ENCODE results near the gene DOCK11. TPM values are rescaled to one million over a fixed set of nuclear protein-coding genes. Genes with fewer than 3 reads are reported as not detected.

The DOCK11 gene
- total RNA-seq, 1 experiment from 2014 or later: 13.1 TPM

DNA sequence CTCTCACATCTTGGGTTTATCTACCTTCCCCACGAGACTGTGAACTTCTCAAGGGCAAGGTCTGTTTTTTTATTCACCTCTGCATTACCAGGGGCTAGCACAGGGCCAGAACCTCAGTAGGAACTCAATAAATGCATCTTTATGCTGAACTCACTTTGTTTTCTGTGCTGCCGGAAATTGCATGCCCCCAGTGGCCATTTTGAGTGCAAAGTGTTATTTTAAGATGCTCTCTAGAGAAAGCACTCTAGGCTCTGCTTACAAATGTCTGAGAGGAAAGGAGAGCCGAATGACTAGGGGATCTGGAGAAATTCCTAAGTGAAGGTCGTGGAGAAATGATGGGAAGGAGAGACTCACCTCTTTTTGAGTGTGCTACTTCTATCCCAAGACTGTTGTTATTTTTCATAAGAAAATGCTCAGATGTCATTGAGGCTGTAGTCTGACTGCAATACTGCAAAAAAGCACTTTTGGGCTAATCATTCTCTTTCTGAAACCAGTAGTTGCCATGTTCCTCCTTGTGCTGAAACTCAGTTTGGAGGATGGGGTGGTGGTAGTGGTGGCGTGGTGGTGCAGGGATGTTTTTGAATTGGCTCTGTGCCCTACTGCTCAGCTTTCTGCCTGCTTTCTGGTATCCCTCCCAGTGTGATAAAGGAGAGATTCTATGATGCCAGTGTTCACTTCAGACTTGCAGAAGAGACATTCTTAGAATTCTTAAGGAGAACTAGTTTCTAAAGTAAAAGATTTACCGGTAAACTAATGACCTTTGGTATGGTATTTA is 41.3 kb downstream of the DOCK11 start:
- no peaks in the 10 kb centered on the region for H3K9me3 Mint-ChIP-seq
- DNase-seq (ENCODE audit: low spot score): peak; percentile 11
- peak; percentile 70 for ATAC-seq
- H3K27ac Mint-ChIP-seq: peak overlapping the region; percentile 32
- no peaks in the 10 kb centered on the region for H3K27me3 Mint-ChIP-seq (ENCODE audit: low read depth)
- H3K36me3 Mint-ChIP-seq: no peaks in the 10 kb centered on the region; the same call in 1 of the 2 replicates
- TF ChIP-seq GRHL2 (CRISPR knock-in tag; IDR thresholded peaks at IDR 0.05; ENCODE audit: insufficient replicate concordance, severe bottlenecking) (no peak), ZNF138 (CRISPR knock-in tag; conservative IDR thresholded peaks at IDR 0.05) (no peak), ZSCAN18 (CRISPR knock-in tag; IDR thresholded peaks at IDR 0.05) (no peak), ZNF532 (CRISPR knock-in tag; IDR thresholded peaks at IDR 0.05; ENCODE audit: borderline replicate concordance) (no peak), CBFB (CRISPR knock-in tag; IDR thresholded peaks at IDR 0.05; ENCODE audit: low read depth) (no peak), TEAD1 (CRISPR knock-in tag; IDR thresholded peaks at IDR 0.05) (no peak), FOXP1 (CRISPR knock-in tag; IDR thresholded peaks at IDR 0.05; ENCODE audit: borderline replicate concordance) (no peak), ESRRA (CRISPR knock-in tag; IDR thresholded peaks at IDR 0.05; ENCODE audit: borderline replicate concordance) (no peak), ZNF317 (CRISPR knock-in tag; IDR thresholded peaks at IDR 0.05; ENCODE audit: borderline replicate concordance, low read depth) (no peak), RORB (CRISPR knock-in tag; IDR thresholded peaks at IDR 0.05) (no peak), AFF4 (CRISPR knock-in tag; IDR thresholded peaks at IDR 0.05; ENCODE audit: borderline replicate concordance) (no peak), PREB (CRISPR knock-in tag; IDR thresholded peaks at IDR 0.05; ENCODE audit: borderline replicate concordance) (no peak), ETV6 (CRISPR knock-in tag; IDR thresholded peaks at IDR 0.05) (no peak), ZBTB43 (CRISPR knock-in tag; IDR thresholded peaks at IDR 0.05) (no peak)
- TF ChIP-seq, protein P1, sequence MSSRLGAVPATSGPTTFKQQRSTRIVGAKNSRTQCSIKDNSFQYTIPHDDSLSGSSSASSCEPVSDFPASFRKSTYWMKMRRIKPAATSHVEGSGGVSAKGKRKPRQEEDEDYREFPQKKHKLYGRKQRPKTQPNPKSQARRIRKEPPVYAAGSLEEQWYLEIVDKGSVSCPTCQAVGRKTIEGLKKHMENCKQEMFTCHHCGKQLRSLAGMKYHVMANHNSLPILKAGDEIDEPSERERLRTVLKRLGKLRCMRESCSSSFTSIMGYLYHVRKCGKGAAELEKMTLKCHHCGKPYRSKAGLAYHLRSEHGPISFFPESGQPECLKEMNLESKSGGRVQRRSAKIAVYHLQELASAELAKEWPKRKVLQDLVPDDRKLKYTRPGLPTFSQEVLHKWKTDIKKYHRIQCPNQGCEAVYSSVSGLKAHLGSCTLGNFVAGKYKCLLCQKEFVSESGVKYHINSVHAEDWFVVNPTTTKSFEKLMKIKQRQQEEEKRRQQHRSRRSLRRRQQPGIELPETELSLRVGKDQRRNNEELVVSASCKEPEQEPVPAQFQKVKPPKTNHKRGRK (CRISPR knock-in tag; IDR thresholded peaks at IDR 0.05; ENCODE audit: borderline replicate concordance): no peak
- ChIA-PET POLR2A (no interaction called here), CTCF (no interaction called here)
- H3K4me3 Mint-ChIP-seq: no peak overlapping the region
- H3K4me1 Mint-ChIP-seq: peaks cover 46% of the 10 kb centered on the region
